Cardiac fibroblast (primary cell): ENCODE data around the gene CNNM4.

Experiments used
- DNase-seq, 2 donors: peaks; one replicate each; pipeline versions ENCODE4 v3.0.0 to v3.0.0-alpha.2; 2010; ENCODE audit warnings: low read depth in 2 of 2
- H3K4me3 ChIP-seq, 2 donors: replicated peaks in 1 of 2; 1 replicate in 1 of 2; 2 replicates in 1 of 2; pipeline ENCODE4 v1.5.1; 2011; ENCODE audit warnings: low read depth in 2 of 2, low read length in 2 of 2, mild to moderate bottlenecking in 2 of 2, moderate library complexity in 1 of 2
- CTCF ChIP-seq: IDR thresholded peaks from one replicate; pipeline ENCODE4 v1.5.1; 2011; ENCODE audit warnings: low read depth, mild to moderate bottlenecking, low read length, inconsistent platforms

Gene CNNM4

DNA sequence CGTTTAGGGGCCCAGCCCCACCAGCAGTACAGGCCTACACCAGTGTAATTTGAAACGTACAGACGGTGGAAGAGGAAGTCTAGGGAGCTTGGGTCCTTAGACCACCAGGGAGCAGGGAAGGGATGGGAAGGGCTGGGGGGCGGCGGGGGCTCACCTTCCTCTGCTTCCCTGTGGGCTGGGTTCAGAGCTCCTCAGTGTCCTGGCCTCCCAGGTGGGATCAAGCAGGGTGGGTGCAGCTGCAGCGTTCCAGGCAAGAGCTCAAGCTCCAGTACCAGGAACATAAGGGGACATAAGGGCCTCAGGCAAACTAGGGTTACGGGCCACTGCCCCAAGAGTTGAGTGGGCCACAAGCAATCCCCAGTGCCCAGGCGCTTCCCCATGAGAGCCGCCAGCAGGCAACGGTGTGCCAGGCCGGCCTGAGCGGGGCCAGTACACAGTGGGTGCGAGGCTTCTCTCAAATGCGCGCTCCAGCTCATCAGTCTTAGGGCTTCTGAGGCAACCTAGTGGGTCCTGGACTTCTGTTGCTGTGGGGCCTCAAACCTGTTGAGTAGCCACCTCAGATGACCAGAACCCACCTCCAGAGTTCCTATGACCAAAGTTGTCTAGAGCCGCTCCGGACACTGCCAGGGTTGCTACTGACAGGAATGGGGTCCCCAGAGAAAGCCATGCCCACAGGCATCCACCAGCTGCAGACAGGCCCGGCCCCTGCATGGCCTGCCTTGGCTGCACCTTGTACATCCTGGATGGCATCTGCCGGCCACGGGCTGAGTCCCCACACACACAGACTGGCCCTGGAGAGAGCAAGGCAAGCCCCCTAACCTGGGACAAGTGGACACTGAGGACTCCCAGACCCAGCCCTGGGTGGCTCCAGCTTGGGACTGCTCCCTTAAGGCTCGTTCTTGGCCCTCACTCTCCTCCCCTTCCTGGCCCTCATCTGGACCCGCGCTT lies 77.9 kb downstream of the CNNM4 start:
- no peak overlapping the region for H3K4me3 ChIP-seq
- TF ChIP-seq CTCF = no peak
- no peak for DNase-seq

GRCh38 chr2:96839293-96839874 lies 78.7 kb downstream of the CNNM4 start:
- H3K4me3 ChIP-seq = no peak overlapping the region
- DNase-seq = no peak
- no peak for TF ChIP-seq CTCF

GRCh38 chr2:96839875-96840850 lies 79.5 kb downstream of the CNNM4 start:
- DNase-seq = no peak
- TF ChIP-seq CTCF = no peak
- H3K4me3 ChIP-seq = no peak overlapping the region

GRCh38 chr2:96841701-96842495 lies 81.2 kb downstream of the CNNM4 start:
- no peak overlapping the region for H3K4me3 ChIP-seq
- no peak for TF ChIP-seq CTCF
- DNase-seq = no peak

- no peak for TF ChIP-seq CTCF
Measured at GRCh38 chr2:96842600-96842999, 81.9 kb downstream of the CNNM4 start.

More at GRCh38 chr2:96842600-96842999, 81.9 kb downstream of the CNNM4 start:
- no peak for DNase-seq
- no peak overlapping the region for H3K4me3 ChIP-seq
